Measurements from ENCODE around the gene PRDM7. TPM values are rescaled to one million over a fixed set of nuclear protein-coding genes. Genes with fewer than 3 reads are reported as not detected.
A peak's percentile ranks its signal among the peaks of the same experiment; 100 is the strongest.
"Not testable (repeated sequence)": the region's sequence is repeated elsewhere in the genome, so short reads cannot be mapped to it uniquely, and the experiment has no call there.

PRDM7 gene
- total and polyA plus RNA-seq, 4 donors = not detected

DNA sequence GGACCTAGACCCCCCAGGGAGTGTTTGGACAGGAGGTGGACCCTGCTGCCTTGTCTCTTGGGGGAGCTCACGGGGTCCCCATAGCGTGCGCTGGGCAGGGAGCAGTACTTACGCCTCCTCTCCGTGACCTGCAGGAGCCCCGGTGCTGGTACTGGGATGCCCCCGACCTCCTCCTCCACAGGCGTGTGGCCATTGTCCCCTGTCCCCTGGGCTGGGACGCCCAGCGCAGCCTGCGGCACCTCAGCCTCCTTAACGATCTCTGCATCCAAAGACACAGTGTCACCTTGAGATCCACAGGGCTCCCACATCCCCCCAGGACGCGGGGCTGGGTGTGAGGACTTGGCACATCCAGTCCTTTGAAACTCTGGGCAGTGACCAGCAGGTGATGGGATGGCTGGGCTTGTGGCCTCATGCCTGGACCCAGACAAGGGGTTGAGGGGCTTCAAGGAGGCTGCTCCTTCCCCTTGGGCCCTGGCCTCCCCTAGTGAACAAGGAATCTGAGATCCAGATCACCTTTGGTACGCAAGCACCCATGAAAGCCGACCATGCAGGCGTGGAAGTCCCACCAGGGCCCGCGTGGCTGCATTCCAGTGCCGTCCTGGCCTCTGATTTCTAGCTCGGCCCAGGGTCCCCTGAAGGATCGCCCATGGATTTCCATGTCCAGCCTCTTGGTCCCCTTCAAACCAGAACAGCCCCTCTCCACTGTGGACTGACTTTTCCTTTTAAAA lies 67.8 kb downstream of the PRDM7 start:
- TF ChIP-seq, protein P1, sequence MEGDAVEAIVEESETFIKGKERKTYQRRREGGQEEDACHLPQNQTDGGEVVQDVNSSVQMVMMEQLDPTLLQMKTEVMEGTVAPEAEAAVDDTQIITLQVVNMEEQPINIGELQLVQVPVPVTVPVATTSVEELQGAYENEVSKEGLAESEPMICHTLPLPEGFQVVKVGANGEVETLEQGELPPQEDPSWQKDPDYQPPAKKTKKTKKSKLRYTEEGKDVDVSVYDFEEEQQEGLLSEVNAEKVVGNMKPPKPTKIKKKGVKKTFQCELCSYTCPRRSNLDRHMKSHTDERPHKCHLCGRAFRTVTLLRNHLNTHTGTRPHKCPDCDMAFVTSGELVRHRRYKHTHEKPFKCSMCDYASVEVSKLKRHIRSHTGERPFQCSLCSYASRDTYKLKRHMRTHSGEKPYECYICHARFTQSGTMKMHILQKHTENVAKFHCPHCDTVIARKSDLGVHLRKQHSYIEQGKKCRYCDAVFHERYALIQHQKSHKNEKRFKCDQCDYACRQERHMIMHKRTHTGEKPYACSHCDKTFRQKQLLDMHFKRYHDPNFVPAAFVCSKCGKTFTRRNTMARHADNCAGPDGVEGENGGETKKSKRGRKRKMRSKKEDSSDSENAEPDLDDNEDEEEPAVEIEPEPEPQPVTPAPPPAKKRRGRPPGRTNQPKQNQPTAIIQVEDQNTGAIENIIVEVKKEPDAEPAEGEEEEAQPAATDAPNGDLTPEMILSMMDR (IDR thresholded peaks at IDR 0.05; ENCODE audit: control extremely low read depth, extremely low read depth) = no peak
- no peak for DNase-seq
- no peaks in the 10 kb centered on the region for H3K27me3 ChIP-seq (ENCODE audit: control insufficient read depth in 3 of 3, insufficient read depth in 3 of 3, low read length in 2 of 3)
- no peak overlapping the region for H3K27ac ChIP-seq (ENCODE audit: low read depth in 1 of 2, low read length in 1 of 2)
- H3K4me1 ChIP-seq (ENCODE audit: control insufficient read depth in 5 of 5, insufficient read depth in 5 of 5, low read length in 5 of 5) = no peaks in the 10 kb centered on the region
- no peaks in the 10 kb centered on the region for H3K9me3 ChIP-seq (ENCODE audit: control insufficient read depth in 4 of 4, insufficient read depth in 3 of 4, low read length in 3 of 4)
- no peaks in the 10 kb centered on the region for H3K36me3 ChIP-seq (ENCODE audit: control insufficient read depth in 4 of 4, insufficient read depth in 4 of 4, low read length in 4 of 4)
- H3K9ac ChIP-seq (ENCODE audit: insufficient read depth in 1 of 2, low read length in 2 of 2) = no peak overlapping the region
- ATAC-seq (ENCODE audit: insufficient read depth, low FRiP score) = no peak
- 83% methylated on average over 22 of the region's 22 CpGs for WGBS, 2 donors
- no peak overlapping the region for H3K4me3 ChIP-seq

DNA sequence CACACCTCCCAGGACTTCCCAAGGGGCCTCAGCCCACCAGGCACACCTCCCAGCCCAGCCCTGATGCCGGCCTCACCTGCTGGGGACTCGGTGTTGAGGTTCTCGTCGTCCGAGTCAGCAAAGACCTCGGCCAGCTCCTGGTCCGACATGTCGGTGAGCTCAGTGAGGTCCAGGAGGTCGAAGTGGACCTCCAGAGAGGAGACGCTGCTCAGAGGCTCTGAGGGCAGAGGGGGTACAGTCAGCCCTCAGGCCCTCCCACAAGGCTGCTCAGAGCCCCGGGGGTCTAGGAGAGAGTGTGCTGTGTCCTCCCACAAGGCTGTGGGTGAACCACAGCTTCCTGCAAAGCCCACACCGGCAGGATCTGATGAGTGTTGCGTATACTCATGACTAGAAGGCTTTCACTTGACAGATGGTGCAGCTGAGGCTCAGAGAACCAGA lies 68.4 kb downstream of the PRDM7 start:
- H3K27me3 ChIP-seq (ENCODE audit: control insufficient read depth in 3 of 3, insufficient read depth in 3 of 3, low read length in 2 of 3) = no peaks in the 10 kb centered on the region
- H3K27ac ChIP-seq (ENCODE audit: low read depth in 1 of 2, low read length in 1 of 2) = no peak overlapping the region
- ATAC-seq (ENCODE audit: insufficient read depth, low FRiP score) (peak; percentile 27), DNase-seq (no peak)
- H3K4me3 ChIP-seq = no peak overlapping the region
- 30 to 57% methylated on average over 13 of the region's 13 CpGs for WGBS, 2 donors
- no peaks in the 10 kb centered on the region for H3K36me3 ChIP-seq (ENCODE audit: control insufficient read depth in 4 of 4, insufficient read depth in 4 of 4, low read length in 4 of 4)
- H3K9ac ChIP-seq (ENCODE audit: insufficient read depth in 1 of 2, low read length in 2 of 2) = no peak overlapping the region
- H3K9me3 ChIP-seq (ENCODE audit: control insufficient read depth in 4 of 4, insufficient read depth in 3 of 4, low read length in 3 of 4) = no peaks in the 10 kb centered on the region
- TF ChIP-seq, protein P1 (IDR thresholded peaks at IDR 0.05; ENCODE audit: control extremely low read depth, extremely low read depth) = no peak
- no peaks in the 10 kb centered on the region for H3K4me1 ChIP-seq (ENCODE audit: control insufficient read depth in 5 of 5, insufficient read depth in 5 of 5, low read length in 5 of 5)

DNA sequence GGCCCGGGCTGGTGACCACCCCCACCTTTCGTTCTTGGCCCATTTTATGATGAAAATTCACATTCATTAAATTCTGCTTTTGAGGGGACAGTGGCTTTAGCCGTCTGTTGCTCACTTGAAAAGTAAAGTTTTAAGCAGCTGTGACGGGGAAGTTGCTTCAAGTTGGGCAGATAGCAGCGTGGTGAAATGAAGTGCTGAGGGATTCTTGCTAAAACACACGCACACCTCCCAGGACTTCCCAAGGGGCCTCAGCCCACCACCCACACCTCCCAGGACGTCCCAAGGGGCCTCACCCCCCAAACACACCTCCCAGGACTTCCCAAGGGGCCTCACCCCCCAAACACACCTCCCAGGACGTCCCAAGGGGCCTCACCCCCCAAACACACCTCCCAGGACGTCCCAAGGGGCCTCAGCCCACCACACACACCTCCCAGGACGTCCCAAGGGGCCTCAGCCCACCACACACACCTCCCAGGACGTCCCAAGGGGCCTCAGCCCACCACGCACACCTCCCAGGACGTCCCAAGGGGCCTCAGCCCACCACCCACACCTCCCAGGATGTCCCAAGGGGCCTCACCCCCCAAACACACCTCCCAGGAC lies 69.4 kb downstream of the PRDM7 start:
- H3K36me3 ChIP-seq (ENCODE audit: control insufficient read depth in 4 of 4, insufficient read depth in 4 of 4, low read length in 4 of 4); H3K9ac ChIP-seq (ENCODE audit: insufficient read depth in 1 of 2, low read length in 2 of 2); H3K4me1 ChIP-seq (ENCODE audit: control insufficient read depth in 5 of 5, insufficient read depth in 5 of 5, low read length in 5 of 5); H3K27me3 ChIP-seq (ENCODE audit: control insufficient read depth in 3 of 3, insufficient read depth in 3 of 3, low read length in 2 of 3); DNase-seq; ATAC-seq (ENCODE audit: insufficient read depth, low FRiP score); H3K9me3 ChIP-seq (ENCODE audit: control insufficient read depth in 4 of 4, insufficient read depth in 3 of 4, low read length in 3 of 4); H3K4me3 ChIP-seq; H3K27ac ChIP-seq (ENCODE audit: low read depth in 1 of 2, low read length in 1 of 2): not testable (repeated sequence)
- WGBS, 2 donors = 54 to 70% methylated on average over 13 of the region's 13 CpGs

DNA sequence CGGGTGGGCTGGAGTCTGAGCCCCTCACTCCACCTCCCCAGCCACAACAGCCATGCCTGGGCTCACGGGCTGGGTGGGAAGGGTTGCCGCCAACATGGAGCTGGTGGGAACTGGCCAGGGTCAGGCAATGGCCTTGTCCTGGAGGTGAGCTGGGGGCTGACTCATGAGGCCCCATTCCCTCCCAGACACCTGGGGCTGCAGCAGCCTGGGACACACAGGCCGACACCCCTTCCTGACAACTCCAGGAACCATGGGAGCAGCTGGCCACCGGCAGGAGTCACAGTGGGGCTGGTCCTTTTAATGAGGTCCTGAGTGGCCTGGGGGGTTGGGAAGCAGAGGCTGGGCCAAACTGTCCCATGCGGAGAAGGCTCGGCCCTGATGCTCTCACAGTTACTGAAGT lies 70.1 kb downstream of the PRDM7 start:
- H3K9ac ChIP-seq (ENCODE audit: insufficient read depth in 1 of 2, low read length in 2 of 2) = no peak overlapping the region
- ATAC-seq (ENCODE audit: insufficient read depth, low FRiP score) = no peak
- DNase-seq = no peak
- no peaks in the 10 kb centered on the region for H3K27me3 ChIP-seq (ENCODE audit: control insufficient read depth in 3 of 3, insufficient read depth in 3 of 3, low read length in 2 of 3)
- WGBS, 2 donors = 87 to 89% methylated on average over 7 of the region's 7 CpGs
- H3K4me1 ChIP-seq (ENCODE audit: control insufficient read depth in 5 of 5, insufficient read depth in 5 of 5, low read length in 5 of 5) = no peaks in the 10 kb centered on the region
- no peaks in the 10 kb centered on the region for H3K36me3 ChIP-seq (ENCODE audit: control insufficient read depth in 4 of 4, insufficient read depth in 4 of 4, low read length in 4 of 4)
- H3K4me3 ChIP-seq = no peak overlapping the region
- TF ChIP-seq, protein P1 (IDR thresholded peaks at IDR 0.05; ENCODE audit: control extremely low read depth, extremely low read depth) = no peak
- no peak overlapping the region for H3K27ac ChIP-seq (ENCODE audit: low read depth in 1 of 2, low read length in 1 of 2)
- no peaks in the 10 kb centered on the region for H3K9me3 ChIP-seq (ENCODE audit: control insufficient read depth in 4 of 4, insufficient read depth in 3 of 4, low read length in 3 of 4)

Other genes with a start within 250 kb of the PRDM7 start
- 10 to 100 TPM in 1 of 2 donors, 1 to 10 TPM in 1; 9.5 to 12.0 TPM for gene SPIRE2, start 248.9 kb downstream of the PRDM7 start, total RNA-seq
- gene SPIRE2, start 248.9 kb downstream of the PRDM7 start, polyA plus RNA-seq = 1 to 10 TPM; 3.3 to 6.5 TPM
- 100 to 1,000 TPM; 118 to 212 TPM for gene TCF25, start 203.7 kb downstream of the PRDM7 start, total RNA-seq
- 100 to 1,000 TPM; 106 to 140 TPM for gene TCF25, start 203.7 kb downstream of the PRDM7 start, polyA plus RNA-seq
- 1 to 10 TPM; 3.8 to 7.1 TPM for gene MC1R, start 158.5 kb downstream of the PRDM7 start, total RNA-seq
- gene MC1R, start 158.5 kb downstream of the PRDM7 start, polyA plus RNA-seq = 1 to 10 TPM; 2.9 to 3.2 TPM
- gene TUBB3, start 154.0 kb downstream of the PRDM7 start, total RNA-seq = 10 to 100 TPM in 1 of 2 donors, 1 to 10 TPM in 1; 6.3 to 15.6 TPM
- gene TUBB3, start 154.0 kb downstream of the PRDM7 start, polyA plus RNA-seq = 10 to 100 TPM in 1 of 2 donors, 1 to 10 TPM in 1; 1.3 to 11.5 TPM
- gene DEF8, start 128.6 kb downstream of the PRDM7 start, total RNA-seq = 10 to 100 TPM; 43.0 to 80.9 TPM
- gene DEF8, start 128.6 kb downstream of the PRDM7 start, polyA plus RNA-seq = 10 to 100 TPM; 50.3 to 67.1 TPM
- gene DBNDD1, start 57.9 kb downstream of the PRDM7 start, total RNA-seq = 1 to 10 TPM; 2.5 to 5.5 TPM
- gene DBNDD1, start 57.9 kb downstream of the PRDM7 start, polyA plus RNA-seq = 1 to 10 TPM; 3.6 to 5.8 TPM